GM10266 (cell line): Measurements from ENCODE around the gene CD47.

ENCODE experiments used
- DNase-seq: peaks from one replicate; pipeline ENCODE4 v3.0.0; 2012; ENCODE audit errors: extremely low spot score
- CTCF ChIP-seq: IDR thresholded peaks from 2 replicates; pipeline ENCODE4 v1.5.1; 2012; ENCODE audit warnings: mild to moderate bottlenecking, low read depth; ENCODE audit not compliant: control insufficient read depth, insufficient read depth; ENCODE audit errors: missing control alignments

CD47 gene

GRCh38 chr3:108079043-108079442 lies 11.8 kb downstream of the CD47 start:
- DNase-seq, result no peak
- no peak for TF ChIP-seq CTCF

GRCh38 chr3:108076564-108076963 lies 14.3 kb downstream of the CD47 start:
- TF ChIP-seq CTCF, result no peak
- DNase-seq, result no peak

- no peak for DNase-seq
- no peak for TF ChIP-seq CTCF
Measured at GRCh38 chr3:108073764-108074431, 16.9 kb downstream of the CD47 start.

- TF ChIP-seq CTCF, result no peak
- no peak for DNase-seq
Measured at GRCh38 chr3:108071368-108071767, 19.5 kb downstream of the CD47 start.

- TF ChIP-seq CTCF, result no peak
- no peak for DNase-seq
Measured at GRCh38 chr3:108070356-108070755, 20.5 kb downstream of the CD47 start.

- TF ChIP-seq CTCF, result no peak
- DNase-seq, result no peak
Measured at GRCh38 chr3:108067768-108068167, 23.1 kb downstream of the CD47 start.

- TF ChIP-seq CTCF, result no peak
- no peak for DNase-seq
Measured at GRCh38 chr3:108065096-108065495, 25.7 kb downstream of the CD47 start.
